GM10266 (cell line): ENCODE measurements around the gene GLIS2.

Experiments
- DNase-seq: peaks from one replicate; pipeline ENCODE4 v3.0.0; 2012; ENCODE audit errors: extremely low spot score
- CTCF ChIP-seq: IDR thresholded peaks from 2 replicates; pipeline ENCODE4 v1.5.1; 2012; ENCODE audit warnings: mild to moderate bottlenecking, low read depth; ENCODE audit not compliant: control insufficient read depth, insufficient read depth; ENCODE audit errors: missing control alignments

GLIS2 gene

GRCh38 chr16:4322121-4323052 lies 6.5 kb downstream of the GLIS2 start:
- no peak for DNase-seq
- TF ChIP-seq CTCF: no peak

- TF ChIP-seq CTCF: no peak
- DNase-seq: no peak
These were observed 7.4 kb downstream of the GLIS2 start for GRCh38 chr16:4323071-4323844.

- no peak for TF ChIP-seq CTCF
- no peak for DNase-seq
These were observed 8.1 kb downstream of the GLIS2 start for GRCh38 chr16:4323845-4324488.

GRCh38 chr16:4324492-4325252 lies 8.8 kb downstream of the GLIS2 start:
- TF ChIP-seq CTCF: no peak
- DNase-seq: no peak

GRCh38 chr16:4325253-4325758 lies 9.4 kb downstream of the GLIS2 start:
- peak; percentile 76 for DNase-seq
- no peak for TF ChIP-seq CTCF

GRCh38 chr16:4327386-4328045 lies 11.6 kb downstream of the GLIS2 start:
- no peak for DNase-seq
- TF ChIP-seq CTCF: peak; percentile 11
